ENCODE results near the gene MTM1. TPM values are rescaled to one million over a fixed set of nuclear protein-coding genes. Genes with fewer than 3 reads are reported as not detected.

The MTM1 gene
- total and polyA plus RNA-seq, 9 of the 15 experiments (the other 6 are each of a cell fraction or from before 2014, with no cell fraction given), result 5.6 to 13.3 (median 9.5) TPM

- no peak for ATAC-seq
- H4K20me1 ChIP-seq (replicated peaks; ENCODE audit: control insufficient read depth, insufficient read depth, low read length), result peaks cover 4% of the 10 kb centered on the region; the same call in 1 of the 2 replicates
- ChIA-PET POLR2A (interaction anchor here (0.7 to 1.1 kb wide), 2 partner anchors 10 to 322 kb away, joined by 3 read pairs; no protein-coding TSS in a partner anchor), CTCF (ENCODE audit: low intra/inter-chr PET ratio) (no interaction called here)
- in situ Hi-C loops (cut with MboI), result no loop called here
- FAIRE-seq, result no peak
- peaks cover 34% of the 10 kb centered on the region for H3K36me3 ChIP-seq (ENCODE audit: control insufficient read depth, insufficient read depth, low read length)
- H3K9ac ChIP-seq (ENCODE audit: insufficient read depth in 1 of 2, low read depth in 2 of 2, low read length in 2 of 2), result no peak overlapping the region
- no peak overlapping the region for H2AFZ ChIP-seq (ENCODE audit: low read depth, low read length)
- WGBS (ENCODE audit: insufficient coverage, low coverage, missing lambda C conversion rate), result 65% methylated on average over 2 of the region's 2 CpGs
- H3K27me3 ChIP-seq (ENCODE audit: control insufficient read depth in 2 of 2, insufficient read depth in 2 of 2, low read length in 2 of 2), result no peaks in the 10 kb centered on the region
- BruUV-seq (replicated peaks), result no TSS peak
- no peaks in the 10 kb centered on the region for H3K9me3 ChIP-seq (replicated peaks; ENCODE audit: control insufficient read depth, insufficient read depth, low read depth, low read length)
- peaks cover 8 to 14% of the 10 kb centered on the region in 2 experiments; a peak in 4 of 5 replicates for H3K4me1 ChIP-seq (replicated peaks in 1 of 2; ENCODE audit: control insufficient read depth in 2 of 2, insufficient read depth in 2 of 2, low read length in 2 of 2)
- no peak for DNase-seq (ENCODE audit: extremely low read depth in 1 of 4, low spot score in 3 of 4)
- H3K79me2 ChIP-seq (ENCODE audit: control insufficient read depth, insufficient read depth, low read length), result peaks cover 42% of the 10 kb centered on the region
- no peak overlapping the region for H3K4me2 ChIP-seq (ENCODE audit: insufficient read depth, low read length)
- intact Hi-C loops (cut with micrococcal nuclease), result loop anchor here (10.0 kb wide), 1 partner anchor 814 kb away; the partner anchor contains the start of gene MAGEA8
- no peaks in the 10 kb centered on the region for H3K9me1 ChIP-seq (ENCODE audit: control insufficient read depth, insufficient read depth, low read length)
- H3K4me3 ChIP-seq, result no peak overlapping the region
- H3K27ac ChIP-seq (ENCODE audit: extremely low read depth, low read depth, low read length), result no peak overlapping the region
- TF ChIP-seq ZBTB26 (CRISPR knock-in tag; IDR thresholded peaks at IDR 0.05), result no peak
- TF ChIP-seq ZNF717 (CRISPR knock-in tag; IDR thresholded peaks at IDR 0.05), result no peak
- TF ChIP-seq CTCF (IDR thresholded peaks at IDR 0.05 in 2 of 3, conservative IDR thresholded peaks at IDR 0.05 in 1 of 3; ENCODE audit: insufficient read depth in 2 of 3, low read depth in 1 of 3, low read length in 3 of 3), result no peak
- no peak for TF ChIP-seq ZNF408 (CRISPR knock-in tag; IDR thresholded peaks at IDR 0.05; ENCODE audit: low read depth)
- no peak for TF ChIP-seq ETV5 (CRISPR knock-in tag; IDR thresholded peaks at IDR 0.05; ENCODE audit: low read depth)
- no peak for TF ChIP-seq ZNF280B (CRISPR knock-in tag; IDR thresholded peaks at IDR 0.05)
- TF ChIP-seq ZC3H8 (IDR thresholded peaks at IDR 0.05), result no peak
- no peak for TF ChIP-seq MYNN (IDR thresholded peaks at IDR 0.05)
- TF ChIP-seq MYNN (CRISPR knock-in tag; IDR thresholded peaks at IDR 0.05), result no peak
- TF ChIP-seq PKNOX1 (IDR thresholded peaks at IDR 0.05), result no peak
- no peak for TF ChIP-seq HMBOX1 (IDR thresholded peaks at IDR 0.05)
- TF ChIP-seq MEF2A (IDR thresholded peaks at IDR 0.05; ENCODE audit: control insufficient read depth, low read depth, low read length), result no peak
- no peak for TF ChIP-seq ZBTB7A (IDR thresholded peaks at IDR 0.05; ENCODE audit: borderline replicate concordance, control insufficient read depth, low read depth, low read length)
- TF ChIP-seq ZNF79 (CRISPR knock-in tag; IDR thresholded peaks at IDR 0.05; ENCODE audit: low read depth), result no peak
- no peak for TF ChIP-seq HCFC1 (IDR thresholded peaks at IDR 0.05; ENCODE audit: low read depth, low read length)
- no peak for TF ChIP-seq DACH1 (IDR thresholded peaks at IDR 0.05; ENCODE audit: partially characterized antibody)
- TF ChIP-seq RFX7 (CRISPR knock-in tag; IDR thresholded peaks at IDR 0.05), result no peak
- no peak for TF ChIP-seq ZZZ3 (IDR thresholded peaks at IDR 0.05)
Observed at GRCh38 chrX:150698981-150699380, 130.6 kb downstream of the MTM1 start.
